Thoracic aorta (tissue), 2 donors: ENCODE data around the gene VSTM4. TPM values are rescaled to one million over a fixed set of nuclear protein-coding genes. Genes with fewer than 3 reads are reported as not detected.

Experiments
- ATAC-seq: fragments of 150-250 bp; one replicate; pipeline ENCODE4 v1.8.0; 2017; ENCODE audit warnings: low read depth; ENCODE audit not compliant: insufficient number of reproducible peaks, low FRiP score
- DNase-seq: peaks from one replicate; pipeline ENCODE4 v3.0.0-alpha.2; 2020; ENCODE audit warnings: low spot score
- H3K27ac ChIP-seq, 2 donors: fragments of 200-600 bp; sonication (generic); 1 replicate in 1 of 2; 2 replicates in 1 of 2; pipeline ENCODE4 v1.5.1; 2016; ENCODE audit warnings: mild to moderate bottlenecking in 2 of 2, moderate library complexity in 2 of 2
- H3K27me3 ChIP-seq: fragments of 200-600 bp; sonication (generic); replicated peaks from 2 replicates; pipeline ENCODE4 v1.6.0; 2016; ENCODE audit warnings: mild to moderate bottlenecking; ENCODE audit not compliant: insufficient read depth
- H3K36me3 ChIP-seq: fragments of 200-600 bp; sonication (generic); one replicate; pipeline ENCODE4 v1.5.1; 2016
- H3K4me1 ChIP-seq, 2 donors: fragments of 200-600 bp; sonication (generic); 1 replicate in 1 of 2; 2 replicates in 1 of 2; pipeline versions ENCODE4 v1.5.1 to v1.6.0; 2016; ENCODE audit warnings: low read depth in 2 of 2, mild to moderate bottlenecking in 1 of 2; ENCODE audit not compliant: control insufficient read depth in 1 of 2
- H3K4me3 ChIP-seq: fragments of 200-600 bp; sonication (generic); 2 replicates; pipeline ENCODE4 v1.5.1; 2016; ENCODE audit warnings: mild to moderate bottlenecking
- H3K9me3 ChIP-seq: fragments of 200-600 bp; sonication (generic); 2 replicates; pipeline ENCODE4 v1.5.1; 2016
- CTCF ChIP-seq: fragments of 200-600 bp; sonication (generic); IDR thresholded peaks from one replicate; pipeline ENCODE4 v1.5.1; 2019; ENCODE audit warnings: antibody characterized with exemption
- total RNA-seq, 2 donors: library from RNA; depleted of rRNA; stranded (reverse); fragments of >200 nt; gene quantifications; one replicate each; pipeline versions ENCODE4 v1.1.0 to v1.2.3, GENCODE V29; 2016

Gene VSTM4
- total RNA-seq, 2 donors from 2014 or later, result 24.4 to 46.4 TPM

GRCh38 chr10:49152037-49152436 is 36.7 kb upstream of the VSTM4 start:
- Histone ChIP-seq H3K4me1 (no peaks in the 10 kb centered on the region), H3K27me3 (no peaks in the 10 kb centered on the region), H3K27ac (no peak overlapping the region), H3K4me3 (no peak overlapping the region), H3K36me3 (no peaks in the 10 kb centered on the region), H3K9me3 (peaks cover 7% of the 10 kb centered on the region)
- no peak for ATAC-seq
- TF ChIP-seq CTCF, result no peak
- DNase-seq, result no peak

- Histone ChIP-seq H3K9me3 (peaks cover 7% of the 10 kb centered on the region), H3K36me3 (no peaks in the 10 kb centered on the region), H3K4me3 (no peak overlapping the region), H3K27ac (no peak overlapping the region), H3K27me3 (no peaks in the 10 kb centered on the region), H3K4me1 (no peaks in the 10 kb centered on the region)
- no peak for TF ChIP-seq CTCF
- DNase-seq (no peak), ATAC-seq (no peak)
Observed at GRCh38 chr10:49151481-49151880, 36.2 kb upstream of the VSTM4 start.

GRCh38 chr10:49151025-49151445 is 35.7 kb upstream of the VSTM4 start:
- no peak for TF ChIP-seq CTCF
- no peak for DNase-seq
- no peak overlapping the region for H3K27ac ChIP-seq
- H3K4me3 ChIP-seq, result no peak overlapping the region
- no peaks in the 10 kb centered on the region for H3K27me3 ChIP-seq
- no peaks in the 10 kb centered on the region for H3K4me1 ChIP-seq
- no peak for ATAC-seq
- peaks cover 7% of the 10 kb centered on the region for H3K9me3 ChIP-seq
- no peaks in the 10 kb centered on the region for H3K36me3 ChIP-seq

GRCh38 chr10:49150426-49150825 is 35.1 kb upstream of the VSTM4 start:
- H3K36me3 ChIP-seq, result no peaks in the 10 kb centered on the region
- DNase-seq (no peak), ATAC-seq (no peak)
- no peak overlapping the region for H3K27ac ChIP-seq
- no peak overlapping the region for H3K4me3 ChIP-seq
- no peaks in the 10 kb centered on the region for H3K27me3 ChIP-seq
- H3K9me3 ChIP-seq, result peaks cover 7% of the 10 kb centered on the region
- no peak for TF ChIP-seq CTCF
- H3K4me1 ChIP-seq, result no peaks in the 10 kb centered on the region

GRCh38 chr10:49149881-49150280 is 34.6 kb upstream of the VSTM4 start:
- no peak for TF ChIP-seq CTCF
- DNase-seq, result no peak
- ATAC-seq, result no peak
- peaks cover 7% of the 10 kb centered on the region for H3K9me3 ChIP-seq
- no peaks in the 10 kb centered on the region for H3K36me3 ChIP-seq
- no peaks in the 10 kb centered on the region for H3K4me1 ChIP-seq
- H3K27me3 ChIP-seq, result no peaks in the 10 kb centered on the region
- no peak overlapping the region for H3K4me3 ChIP-seq
- H3K27ac ChIP-seq, result no peak overlapping the region
